H4 (cell line): ENCODE data around the gene UTP25. TPM values are rescaled to one million over a fixed set of nuclear protein-coding genes. Genes with fewer than 3 reads are reported as not detected.
"Not testable (repeated sequence)": the region's sequence is repeated elsewhere in the genome, so short reads cannot be mapped to it uniquely, and the experiment has no call there.

Source experiments
- DNase-seq: peaks from one replicate; pipeline ENCODE4 v3.0.0-alpha.2; 2015; ENCODE audit warnings: low spot score
- total RNA-seq: library from RNA; depleted of rRNA; stranded (reverse); fragments of >200 nt; shearing (Covaris generic); gene quantifications from 2 replicates; pipeline ENCODE4 v1.2.3, GENCODE V29; 2014

The UTP25 gene
- total RNA-seq, 1 experiment from 2014 or later = 5.7 TPM

DNA sequence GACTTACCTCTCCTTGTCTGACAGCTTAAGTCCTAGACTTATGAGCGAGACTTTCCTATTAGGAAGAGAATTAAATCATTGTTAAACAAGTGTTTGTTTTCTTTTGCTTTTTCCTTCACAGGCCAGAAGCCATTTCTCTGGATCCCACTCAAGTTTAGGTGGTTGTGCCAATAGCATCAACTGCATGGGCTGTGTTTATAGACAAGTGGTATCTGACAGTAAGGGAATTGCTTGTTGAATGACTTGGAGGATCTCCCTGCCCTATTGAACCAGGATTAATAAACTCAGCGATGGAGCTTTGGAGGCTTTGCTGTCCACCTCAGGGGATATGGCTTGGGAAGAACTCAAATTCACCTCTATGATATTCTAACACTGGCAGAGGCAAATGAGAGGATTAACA lies 43.7 kb downstream of the UTP25 start:
- no peak for DNase-seq

DNA sequence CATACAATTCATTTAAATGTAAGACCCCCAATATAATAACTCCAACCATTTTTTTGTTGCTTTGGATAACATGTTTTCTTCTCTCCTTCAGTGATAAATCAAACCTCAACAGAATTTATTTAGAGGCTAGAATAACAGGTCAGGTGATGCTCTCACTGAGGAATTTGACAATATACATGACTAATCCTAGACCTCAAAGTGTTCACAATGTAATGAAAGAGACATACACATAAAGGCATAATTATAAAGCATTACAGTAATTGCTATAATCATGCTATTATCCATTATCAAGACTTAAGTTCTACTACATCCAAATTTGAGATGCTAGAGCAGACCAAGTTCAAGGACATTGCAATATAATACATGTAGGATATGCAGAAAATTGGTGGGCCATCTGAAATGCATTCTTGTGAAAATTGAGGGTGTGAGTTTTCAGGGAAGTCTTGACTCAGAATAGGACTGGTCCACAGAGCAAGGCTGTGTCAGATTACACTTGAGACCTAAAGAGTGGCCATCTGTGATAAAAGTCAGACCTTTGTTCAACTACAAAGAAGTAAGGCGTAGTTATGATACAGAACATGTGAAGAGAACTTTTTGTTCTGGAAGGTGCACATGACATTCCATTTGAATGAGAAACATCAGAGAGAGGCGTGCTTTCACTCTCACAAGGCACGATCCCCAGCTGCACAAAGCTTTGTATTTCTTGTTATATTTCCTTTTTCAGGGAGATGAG lies 45.5 kb downstream of the UTP25 start:
- no peak for DNase-seq

- peak; percentile 78 for DNase-seq
Observed at GRCh38 chr1:209875515-209875914, 47.7 kb downstream of the UTP25 start.

DNA sequence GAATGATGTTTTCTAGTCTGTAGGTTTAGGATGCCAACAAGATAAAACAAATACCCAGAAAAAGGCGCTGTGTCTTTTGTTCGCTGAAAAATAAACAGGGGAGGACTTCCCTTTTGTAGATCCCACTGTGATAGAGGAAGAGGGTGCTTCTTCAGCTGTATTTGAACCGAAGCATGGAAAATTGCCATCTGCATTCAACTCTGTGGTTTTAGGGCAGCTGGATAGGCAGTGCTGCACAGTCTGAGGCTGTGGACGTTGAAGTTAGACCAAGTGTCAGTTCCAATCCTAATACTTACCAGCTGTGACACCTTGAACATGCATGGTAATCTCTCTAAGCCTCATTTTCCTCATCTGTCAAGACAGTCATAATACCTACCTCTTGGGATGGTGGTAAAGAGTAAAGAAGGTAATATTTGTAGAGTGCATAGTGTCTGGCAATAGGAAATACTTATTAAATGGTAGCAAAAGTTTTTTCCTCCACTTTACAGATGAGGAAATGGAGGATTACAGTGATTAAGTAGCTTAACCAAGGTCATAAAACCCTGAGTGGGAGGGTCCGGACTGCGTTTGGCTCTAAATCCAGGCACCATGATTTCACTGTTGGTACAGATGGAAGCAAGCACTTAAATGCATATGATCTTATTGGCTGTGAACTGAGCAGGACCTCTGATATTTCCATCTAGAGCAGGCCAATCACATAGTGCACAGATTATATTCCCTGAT lies 48.5 kb downstream of the UTP25 start:
- DNase-seq = no peak

DNA sequence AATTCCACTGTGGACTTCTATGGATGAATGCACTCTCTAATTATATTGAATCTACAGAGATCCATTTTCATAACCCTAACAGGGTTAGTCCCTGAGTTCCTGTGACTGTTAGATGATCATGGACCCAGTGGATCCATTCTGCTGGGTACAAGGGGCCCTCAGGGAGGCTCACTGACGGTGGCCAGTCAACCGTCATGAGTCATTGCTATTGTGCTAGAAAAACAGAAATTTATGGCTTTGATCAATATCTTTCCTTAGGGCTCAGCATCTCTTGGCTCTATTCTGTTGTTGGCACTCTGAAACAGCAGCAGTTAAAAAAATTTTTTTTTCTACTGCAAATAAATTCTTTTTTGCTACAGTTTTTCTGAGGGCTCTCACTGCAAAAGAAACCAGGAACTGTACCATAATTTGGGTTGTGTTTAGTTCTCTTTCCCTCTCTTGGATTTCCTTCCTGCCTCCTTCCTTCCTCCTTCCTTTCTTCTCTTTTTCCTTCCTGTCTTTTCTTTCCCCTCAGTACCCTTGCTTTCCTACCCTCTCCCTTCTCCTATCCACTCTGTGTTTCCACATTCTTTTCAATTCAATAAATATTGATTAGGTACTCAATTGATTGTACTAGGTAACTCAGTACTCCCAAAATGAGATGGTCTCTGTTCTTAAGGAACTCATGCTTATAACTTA lies 49.5 kb downstream of the UTP25 start:
- no peak for DNase-seq

GRCh38 chr1:209878964-209879363 lies 51.2 kb downstream of the UTP25 start:
- no peak for DNase-seq

- no peak for DNase-seq
Observed at GRCh38 chr1:209879539-209879938, 51.8 kb downstream of the UTP25 start.

DNA sequence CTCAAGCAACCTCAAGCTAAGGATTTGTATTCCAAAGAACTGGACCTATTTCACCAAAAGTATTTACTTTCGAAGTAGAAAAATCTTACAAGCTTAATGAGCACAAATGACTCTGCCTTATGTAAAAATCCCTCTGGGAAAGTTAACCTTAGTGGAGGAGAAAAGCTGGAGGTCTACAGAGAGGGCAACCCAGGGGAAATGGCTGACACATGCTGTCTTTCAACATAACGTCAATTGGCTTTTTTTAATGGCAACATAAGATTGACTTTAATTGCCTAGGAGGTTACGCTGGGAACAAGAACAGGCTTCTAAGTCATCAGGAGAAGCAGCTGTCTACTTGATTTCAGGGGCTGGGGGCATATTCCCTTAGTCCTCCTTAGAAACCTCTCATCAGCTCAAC lies 52.3 kb downstream of the UTP25 start:
- DNase-seq = no peak

DNA sequence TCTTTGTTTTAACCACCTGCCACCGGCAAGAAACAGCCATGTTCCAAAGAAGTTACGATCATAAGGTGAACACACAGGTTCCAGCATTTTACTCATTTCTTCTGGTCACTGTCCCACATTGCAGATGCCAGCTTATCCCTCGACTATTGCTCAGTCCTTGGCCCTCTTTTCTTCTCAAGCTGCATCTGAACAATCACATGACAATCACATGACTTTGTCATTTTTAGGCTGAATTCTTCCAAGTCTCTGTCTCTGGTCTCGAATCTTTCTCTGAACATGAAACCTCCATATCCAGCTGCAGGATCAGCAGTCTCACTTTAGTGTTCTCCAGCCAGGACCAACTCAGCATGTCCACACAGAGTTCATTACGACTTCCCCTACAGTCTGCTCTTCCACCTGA lies 53.8 kb downstream of the UTP25 start:
- no peak for DNase-seq

GRCh38 chr1:209882286-209882685 lies 54.5 kb downstream of the UTP25 start:
- DNase-seq = no peak

GRCh38 chr1:209882942-209883340 lies 55.2 kb downstream of the UTP25 start:
- no peak for DNase-seq

DNA sequence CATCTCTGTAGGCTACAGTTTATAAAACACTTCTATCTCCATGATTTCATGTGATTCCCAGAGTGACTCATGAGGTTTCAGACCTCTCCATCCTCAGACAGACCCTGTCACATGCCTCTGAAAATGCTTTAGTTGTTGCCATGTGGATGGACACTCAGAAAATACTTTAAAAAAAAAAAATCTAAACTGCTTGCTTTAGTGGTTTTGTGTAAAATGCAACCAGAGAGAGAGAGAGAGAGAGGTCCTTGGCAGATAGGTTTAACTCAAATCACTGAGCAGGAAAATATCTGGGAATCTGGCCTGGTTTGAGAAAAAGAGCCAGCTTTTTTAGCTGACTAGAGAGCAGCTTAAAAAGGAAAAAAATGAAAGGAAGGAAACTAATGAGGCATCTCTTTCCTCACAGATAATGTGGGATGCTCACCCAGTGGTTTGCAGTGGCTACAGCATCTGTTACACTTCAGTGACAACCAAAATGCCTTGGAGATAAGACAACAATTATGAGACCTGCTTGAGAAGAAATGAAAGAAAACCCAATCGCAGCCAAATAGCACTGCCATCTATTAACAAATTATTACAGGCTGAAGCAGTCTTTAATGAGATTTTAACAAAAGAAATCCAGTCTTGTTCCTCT lies 55.7 kb downstream of the UTP25 start:
- DNase-seq = peak; percentile 32

DNA sequence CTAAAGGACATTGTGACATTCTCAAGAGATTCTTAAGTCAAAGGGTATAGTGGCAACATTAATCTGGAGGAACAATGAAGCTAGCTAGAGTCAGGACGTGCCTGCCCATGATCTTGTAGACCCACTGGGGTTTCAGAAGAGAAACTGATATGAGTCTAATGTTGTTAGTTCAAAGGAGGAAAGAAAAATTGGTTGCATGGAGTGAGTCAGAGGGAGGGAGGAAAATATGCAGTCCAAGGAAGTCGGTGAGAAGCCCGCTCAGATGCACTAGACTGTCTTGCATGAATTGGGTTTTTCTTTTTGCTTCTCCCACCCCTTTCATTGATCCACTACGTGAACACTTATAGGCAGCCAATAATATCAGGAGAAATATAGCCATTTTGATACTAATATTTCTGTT lies 56.5 kb downstream of the UTP25 start:
- no peak for DNase-seq

DNA sequence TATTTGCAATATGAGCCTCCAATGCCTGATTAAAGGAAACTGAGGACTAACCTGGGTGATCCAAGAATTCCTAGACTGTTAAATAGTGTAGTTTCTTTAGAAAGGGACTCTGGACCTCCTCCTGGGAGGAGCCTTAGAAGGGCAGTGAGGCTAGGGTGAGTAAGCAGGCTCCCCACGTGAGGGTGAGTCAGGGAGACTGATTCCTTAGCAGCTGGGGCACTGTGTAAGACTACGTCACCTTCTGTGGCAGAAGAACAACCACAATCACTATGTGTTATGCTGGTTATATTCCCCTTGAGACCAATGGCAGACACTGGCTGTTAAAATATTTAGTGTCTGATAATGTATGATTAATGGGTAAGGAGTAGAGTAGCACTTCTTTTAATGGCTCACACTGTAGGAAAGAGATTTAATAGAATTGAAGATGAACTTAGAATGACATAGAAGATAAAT lies 56.9 kb downstream of the UTP25 start:
- peak; percentile 98 for DNase-seq

GRCh38 chr1:209885403-209886218 lies 57.8 kb downstream of the UTP25 start:
- DNase-seq = peak; percentile 31

GRCh38 chr1:209886219-209886536 lies 58.4 kb downstream of the UTP25 start:
- DNase-seq = peak; percentile 28

GRCh38 chr1:209888291-209889076 lies 60.7 kb downstream of the UTP25 start:
- DNase-seq = not testable (repeated sequence)

DNA sequence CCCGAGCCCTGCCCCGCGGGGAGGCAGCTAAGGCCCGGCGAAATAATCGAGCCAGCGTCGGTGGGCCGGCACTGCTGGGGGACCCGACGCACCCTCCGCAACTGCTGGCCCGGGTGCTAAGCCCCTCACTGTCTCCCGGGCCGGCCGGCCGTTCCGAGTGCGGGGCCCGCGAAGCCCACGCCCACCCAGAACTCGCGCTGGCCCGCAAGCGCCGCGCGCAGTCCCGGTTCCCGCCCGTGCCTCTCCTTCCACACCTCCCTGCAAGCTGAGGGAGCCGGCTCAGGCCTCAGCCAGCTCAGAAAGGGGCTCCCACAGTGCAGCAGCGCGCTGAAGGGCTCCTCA lies 61.3 kb downstream of the UTP25 start:
- DNase-seq = no peak

GRCh38 chr1:209890641-209891330 lies 63.0 kb downstream of the UTP25 start:
- no peak for DNase-seq

DNA sequence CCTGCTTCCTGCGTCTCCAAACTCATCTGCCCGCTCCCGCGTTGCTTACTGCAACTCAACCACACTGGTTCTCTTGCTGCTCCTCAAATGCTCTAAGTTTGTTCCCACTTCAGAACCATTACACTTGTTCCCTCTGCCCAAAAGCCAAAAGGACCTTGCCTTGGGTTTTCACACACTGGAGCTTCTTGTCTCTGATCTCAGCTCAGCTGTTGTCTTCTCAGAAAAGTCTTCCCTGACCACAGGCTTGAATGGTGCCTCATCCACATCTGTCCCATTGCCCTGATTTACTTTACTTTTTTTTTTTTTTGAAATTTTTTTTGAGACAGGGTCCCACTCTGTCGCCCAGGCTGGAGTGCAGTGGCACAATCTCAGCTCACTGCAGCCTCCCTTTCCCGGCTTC lies 66.0 kb downstream of the UTP25 start:
- no peak for DNase-seq
